Breast epithelium (tissue), 4 donors: ENCODE measurements around the gene MTA1. TPM values are rescaled to one million over a fixed set of nuclear protein-coding genes. Genes with fewer than 3 reads are reported as not detected.

Source experiments
- DNase-seq, 2 donors: peaks; one replicate each; pipeline ENCODE4 v3.0.0-alpha.2; 2019; ENCODE audit warnings: low spot score in 2 of 2
- H3K27ac ChIP-seq, 2 donors: fragments of 200-600 bp; sonication (generic) in 1 of 2; one replicate each; pipeline ENCODE4 v1.5.1; 2016 to 2019; ENCODE audit warnings: mild to moderate bottlenecking in 1 of 2
- H3K27me3 ChIP-seq, 2 donors: fragments of 200-600 bp; sonication (generic) in 1 of 2; one replicate each; pipeline versions ENCODE4 v1.5.1 to v1.6.0; 2017 to 2019; ENCODE audit warnings: control low read depth in 1 of 2, mild to moderate bottlenecking in 1 of 2
- H3K36me3 ChIP-seq: fragments of 200-600 bp; one replicate; pipeline ENCODE4 v1.5.1; 2019
- H3K4me1 ChIP-seq, 2 donors: fragments of 200-600 bp; sonication (generic); one replicate each; pipeline ENCODE4 v1.5.1; 2016 to 2019; ENCODE audit warnings: control low read depth in 1 of 2
- H3K4me3 ChIP-seq, 3 donors: fragments of 200-600 bp; sonication (generic); 1 replicate in 2 of 3; 2 replicates in 1 of 3; pipeline ENCODE4 v1.5.1; 2016 to 2019; ENCODE audit warnings: mild to moderate bottlenecking in 3 of 3, moderate library complexity in 2 of 3
- H3K9me3 ChIP-seq, 2 donors: fragments of 200-600 bp; sonication (generic) in 1 of 2; one replicate each; pipeline ENCODE4 v1.5.1; 2016 to 2019; ENCODE audit warnings: control low read depth in 1 of 2
- CTCF ChIP-seq, 3 donors: fragments of 450-650 bp; IDR thresholded peaks; one replicate each; pipeline ENCODE4 v1.5.1; 2016 to 2017; ENCODE audit warnings: antibody characterized with exemption in 3 of 3, mild to moderate bottlenecking in 3 of 3, moderate library complexity in 3 of 3
- POLR2A ChIP-seq: fragments of 450-650 bp; IDR thresholded peaks from one replicate; pipeline ENCODE4 v1.6.1; 2016; ENCODE audit warnings: antibody characterized with exemption, mild to moderate bottlenecking, moderate library complexity
- POLR2AphosphoS5 ChIP-seq, 3 donors: sonication (generic); formaldehyde crosslinking; IDR thresholded peaks; one replicate each; pipeline ENCODE4 v1.6.1; 2017; ENCODE audit warnings: antibody characterized with exemption in 3 of 3
- intact Hi-C: fragments of 100-400 bp; cut with DNase I; formaldehyde crosslinking; loops from one replicate; pipeline ENCODE4 v1.15.1; 2023; ENCODE audit warnings: low total_unique reads
- total RNA-seq, 3 donors: library from RNA; depleted of rRNA; stranded (reverse); fragments of >200 nt; gene quantifications; one replicate each; pipeline ENCODE4 v1.1.0, GENCODE V29; 2016

MTA1 gene
- total RNA-seq, 3 donors from 2014 or later: 50.7 to 70.1 (median 68.8) TPM

DNA sequence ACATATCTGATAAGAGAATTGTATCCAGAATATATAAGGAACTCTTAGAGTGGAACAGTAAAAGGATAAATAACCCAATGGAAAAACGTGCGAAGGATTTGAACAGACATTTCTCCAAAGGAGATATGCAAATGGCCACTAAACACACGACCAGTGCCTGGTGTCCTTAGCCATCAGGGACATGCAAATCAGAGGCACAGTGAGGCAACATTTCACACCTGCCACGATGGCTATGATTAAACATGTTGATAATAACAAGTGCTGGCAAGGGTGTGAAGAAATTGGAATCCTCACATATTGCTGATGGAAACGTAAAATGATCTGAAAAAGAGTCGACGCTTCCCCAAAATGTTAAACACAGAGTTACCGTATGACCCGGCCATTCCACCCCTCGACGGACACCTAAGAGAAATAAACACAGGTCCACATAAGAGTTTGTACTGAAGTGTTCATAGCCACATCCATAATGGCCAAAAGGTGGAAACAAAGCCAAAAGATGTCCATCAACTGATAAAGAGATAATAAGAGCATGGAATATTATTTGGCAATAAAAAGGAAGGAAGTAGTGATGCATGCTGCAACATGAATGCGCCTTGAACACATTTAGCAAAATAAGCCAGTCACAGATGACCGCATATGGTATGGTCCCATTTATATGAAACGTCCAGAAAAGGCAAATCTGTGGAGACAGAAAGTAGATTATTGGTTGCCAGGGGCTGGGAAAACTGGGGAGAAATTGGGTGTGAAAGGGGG lies 100.5 kb downstream of the MTA1 start:
- Histone ChIP-seq H3K4me3 (no peak overlapping the region), H3K36me3 (no peaks in the 10 kb centered on the region), H3K27ac (no peak overlapping the region), H3K4me1 (no peaks in the 10 kb centered on the region), H3K9me3 (no peaks in the 10 kb centered on the region), H3K27me3 (no peaks in the 10 kb centered on the region)
- no peak for DNase-seq
- TF ChIP-seq POLR2AphosphoS5 (IDR thresholded peaks at IDR 0.05) (no peak), POLR2A (no peak), CTCF (IDR thresholded peaks at IDR 0.05) (no peak)
- intact Hi-C loops: no loop called here

Other genes with a start within 250 kb of the MTA1 start
- gene NUDT14, start 238.5 kb upstream of the MTA1 start, total RNA-seq: 10 to 100 TPM; 13.6 to 14.9 (median 14.1) TPM
- gene BTBD6, start 171.3 kb upstream of the MTA1 start, total RNA-seq: 10 to 100 TPM; 37.0 to 86.1 (median 41.0) TPM
- gene BRF1, start 118.8 kb upstream of the MTA1 start, total RNA-seq: 10 to 100 TPM; 30.2 to 45.6 (median 38.6) TPM
- gene PACS2, start 105.1 kb upstream of the MTA1 start, total RNA-seq: 10 to 100 TPM; 46.0 to 70.9 (median 67.8) TPM
- under 1 TPM; 0.33 to 0.64 (median 0.59) TPM for gene TEX22, start 21.3 kb upstream of the MTA1 start, total RNA-seq
- 100 to 1,000 TPM in 1 of 3 donors, 10 to 100 TPM in 2; 46.2 to 146 (median 92.1) TPM for gene CRIP2, start 55.0 kb downstream of the MTA1 start, total RNA-seq
- 10 to 100 TPM; 24.1 to 32.8 (median 32.8) TPM for gene CRIP1, start 67.1 kb downstream of the MTA1 start, total RNA-seq
- gene TEDC1, start 71.4 kb downstream of the MTA1 start, total RNA-seq: 1 to 10 TPM; 4.9 to 7.8 (median 6.7) TPM
- gene TMEM121, start 106.8 kb downstream of the MTA1 start, total RNA-seq: 1 to 10 TPM; 2.4 to 9.2 (median 9.2) TPM